Measurements from ENCODE around the gene SLCO1A2. TPM values are rescaled to one million over a fixed set of nuclear protein-coding genes. Genes with fewer than 3 reads are reported as not detected.

SLCO1A2 gene
- total and polyA plus RNA-seq, 2 donors (not counting 3 experiments of a cell fraction or from before 2014, with no cell fraction given), result not detected

DNA sequence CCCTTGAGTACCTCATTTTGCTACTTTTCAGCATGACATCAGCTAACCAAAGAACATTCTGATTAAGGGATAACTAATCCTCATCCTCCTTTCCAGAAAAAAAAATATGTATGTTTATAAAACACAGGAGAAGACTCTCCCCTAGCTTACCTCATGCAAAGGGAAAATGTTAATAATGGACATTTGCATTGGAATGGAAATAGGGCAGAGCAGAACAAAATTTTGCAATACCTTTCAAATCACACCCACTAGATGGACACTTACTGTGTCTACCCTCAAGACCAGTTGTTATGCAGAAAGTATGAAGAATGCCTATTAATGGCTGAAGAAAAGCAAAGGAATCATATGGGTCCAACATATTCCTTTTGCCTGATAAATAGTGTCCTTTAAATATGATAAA lies 8.9 kb upstream of the SLCO1A2 start:
- FAIRE-seq (no peak), DNase-seq (ENCODE audit: low read depth, low spot score) (no peak)
- no peak for TF ChIP-seq GATA2 (IDR thresholded peaks at IDR 0.05; ENCODE audit: insufficient read depth, insufficient read length, low read depth, low read length)
- no peak for TF ChIP-seq EZH2 (IDR thresholded peaks at IDR 0.05; ENCODE audit: borderline replicate concordance, low read depth, low read length, severe bottlenecking)
- no peak for TF ChIP-seq POLR2AphosphoS5 (IDR thresholded peaks at IDR 0.05; ENCODE audit: insufficient read depth, low read depth, low read length)
- TF ChIP-seq POLR2A (IDR thresholded peaks at IDR 0.05; ENCODE audit: low read depth, low read length), result no peak
- no peak for TF ChIP-seq MYC (IDR thresholded peaks at IDR 0.05; ENCODE audit: low read depth, low read length)
- TF ChIP-seq JUN (IDR thresholded peaks at IDR 0.05; ENCODE audit: borderline replicate concordance, insufficient read depth, insufficient read length, low read depth), result no peak
- TF ChIP-seq CTCF (IDR thresholded peaks at IDR 0.05; ENCODE audit: extremely low read depth in 1 of 2, insufficient read depth in 1 of 2, low read depth in 1 of 2, low read length in 2 of 2), result no peak
- no peak for TF ChIP-seq MAX (IDR thresholded peaks at IDR 0.05; ENCODE audit: insufficient read depth, insufficient read length)
- H3K9me3 ChIP-seq (replicated peaks; ENCODE audit: control insufficient read depth, insufficient read depth, low read length), result no peaks in the 10 kb centered on the region
- CTCF ChIA-PET, result interaction anchor here (0.8 kb wide), 1 partner anchor 47 kb away, joined by 3 read pairs; no protein-coding TSS in a partner anchor
- no peaks in the 10 kb centered on the region for H3K36me3 ChIP-seq (ENCODE audit: control insufficient read depth in 2 of 2, extremely low read depth in 1 of 2, insufficient read depth in 2 of 2, low read length in 2 of 2)
- no peaks in the 10 kb centered on the region for H3K4me1 ChIP-seq (ENCODE audit: control insufficient read depth, extremely low read depth, insufficient read depth, low read length)
- H3K9ac ChIP-seq (replicated peaks; ENCODE audit: extremely low read depth, insufficient read depth, low read length), result no peak overlapping the region
- no peaks in the 10 kb centered on the region for H3K27me3 ChIP-seq (ENCODE audit: control insufficient read depth in 2 of 2, insufficient read depth in 2 of 2, low read length in 2 of 2)
- no peaks in the 10 kb centered on the region for H3K9me1 ChIP-seq (replicated peaks; ENCODE audit: control insufficient read depth, extremely low read depth, insufficient read depth, low read length)
- BruUV-seq (replicated peaks), result no TSS peak
- dilution Hi-C loops (cut with MboI; ENCODE audit: extremely low pct_ligation_motif_present, low sequenced_read_pairs), result no loop called here
- no peak overlapping the region for H3K4me2 ChIP-seq (ENCODE audit: insufficient read depth, low read length)
- no peak overlapping the region for H2AFZ ChIP-seq (ENCODE audit: low read depth, low read length)
- intact Hi-C loops (cut with micrococcal nuclease), result no loop called here
- H3K27ac ChIP-seq (ENCODE audit: insufficient read depth, low read depth, low read length), result no peak overlapping the region
- no peaks in the 10 kb centered on the region for H3K79me2 ChIP-seq (ENCODE audit: control insufficient read depth, insufficient read depth, low read length)
- H4K20me1 ChIP-seq (replicated peaks; ENCODE audit: control insufficient read depth, extremely low read depth, insufficient read depth, low read length), result no peaks in the 10 kb centered on the region
- POLR2A ChIA-PET, result no interaction called here
- H3K4me3 ChIP-seq (replicated peaks in 1 of 3; ENCODE audit: insufficient read depth in 1 of 3, low read depth in 1 of 3, low read length in 3 of 3), result no peak overlapping the region

Measured in endothelial cell of umbilical vein (primary cell).